ENCODE measurements around the gene MAST1.

- TF ChIP-seq E2F6 (IDR thresholded peaks at IDR 0.05; ENCODE audit: borderline replicate concordance, low read depth) (no peak), CTCF (IDR thresholded peaks at IDR 0.05) (no peak), MAX (IDR thresholded peaks at IDR 0.05) (no peak)
Measured at GRCh38 chr19:12792853-12793289, 45.4 kb upstream of the MAST1 start.

Measured in A549 (cell line).